GM19238 (cell line): ENCODE measurements around the gene SNX33.
A peak's percentile ranks its signal among the peaks of the same experiment; 100 is the strongest.
"Not testable (repeated sequence)": the region's sequence is repeated elsewhere in the genome, so short reads cannot be mapped to it uniquely, and the experiment has no call there.

Experiments
- DNase-seq: peaks from one replicate; pipeline ENCODE4 v3.0.0; 2011; ENCODE audit warnings: low spot score; ENCODE audit not compliant: insufficient read length

The SNX33 gene, protein sequence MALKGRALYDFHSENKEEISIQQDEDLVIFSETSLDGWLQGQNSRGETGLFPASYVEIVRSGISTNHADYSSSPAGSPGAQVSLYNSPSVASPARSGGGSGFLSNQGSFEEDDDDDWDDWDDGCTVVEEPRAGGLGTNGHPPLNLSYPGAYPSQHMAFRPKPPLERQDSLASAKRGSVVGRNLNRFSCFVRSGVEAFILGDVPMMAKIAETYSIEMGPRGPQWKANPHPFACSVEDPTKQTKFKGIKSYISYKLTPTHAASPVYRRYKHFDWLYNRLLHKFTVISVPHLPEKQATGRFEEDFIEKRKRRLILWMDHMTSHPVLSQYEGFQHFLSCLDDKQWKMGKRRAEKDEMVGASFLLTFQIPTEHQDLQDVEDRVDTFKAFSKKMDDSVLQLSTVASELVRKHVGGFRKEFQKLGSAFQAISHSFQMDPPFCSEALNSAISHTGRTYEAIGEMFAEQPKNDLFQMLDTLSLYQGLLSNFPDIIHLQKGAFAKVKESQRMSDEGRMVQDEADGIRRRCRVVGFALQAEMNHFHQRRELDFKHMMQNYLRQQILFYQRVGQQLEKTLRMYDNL

GRCh38 chr15:75647370-75648155, at the start of gene SNX33:
Gene SNX33 (plus strand): TSS chr15:75647912. CDS start chr15:75649103, 1,191 bp downstream.
- DNase-seq = peak; percentile 56

GRCh38 chr15:75598361-75598760, 49.4 kb upstream of the SNX33 start:
- no peak for DNase-seq

DNA sequence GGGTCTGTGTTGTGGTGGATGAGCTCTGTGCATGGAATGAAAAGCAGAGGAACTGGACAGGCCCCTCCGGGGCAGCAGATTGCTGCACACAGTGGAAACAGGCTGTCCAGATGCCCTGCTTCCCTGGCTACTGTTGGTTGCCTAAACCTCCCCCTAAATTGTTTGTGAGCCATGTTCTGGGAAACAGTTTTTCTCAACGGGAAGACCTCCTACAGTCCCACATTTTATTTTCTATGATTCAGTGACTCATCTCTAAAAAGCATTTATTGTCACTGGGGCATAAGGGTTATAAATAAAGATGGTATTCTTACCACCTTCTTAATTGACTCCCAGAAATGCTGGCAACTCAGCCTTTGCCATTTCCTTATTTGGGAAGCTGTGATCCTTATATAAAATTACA, 48.3 kb upstream of the SNX33 start:
- no peak for DNase-seq

DNA sequence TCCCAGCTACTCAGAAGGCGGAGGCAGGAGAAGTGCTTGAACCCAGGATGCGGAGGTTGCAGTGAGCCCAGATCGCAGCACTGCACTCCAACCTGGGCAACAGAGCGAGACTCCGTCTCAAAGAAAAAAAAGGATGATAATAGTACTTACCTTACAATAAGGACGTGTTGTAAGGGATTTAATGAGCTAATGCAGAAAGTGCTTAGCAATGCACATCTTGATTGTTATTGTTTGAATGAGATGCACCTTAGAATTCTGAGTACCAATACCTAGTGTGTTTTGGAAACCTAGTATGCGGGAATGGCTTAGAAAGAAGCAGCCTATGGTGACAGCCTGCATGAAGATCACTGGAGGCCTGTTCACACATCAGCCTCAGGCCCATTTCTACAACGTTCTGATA, 41.7 kb upstream of the SNX33 start:
- no peak for DNase-seq

GRCh38 chr15:75606711-75607699, 40.7 kb upstream of the SNX33 start:
- DNase-seq = no peak

DNA sequence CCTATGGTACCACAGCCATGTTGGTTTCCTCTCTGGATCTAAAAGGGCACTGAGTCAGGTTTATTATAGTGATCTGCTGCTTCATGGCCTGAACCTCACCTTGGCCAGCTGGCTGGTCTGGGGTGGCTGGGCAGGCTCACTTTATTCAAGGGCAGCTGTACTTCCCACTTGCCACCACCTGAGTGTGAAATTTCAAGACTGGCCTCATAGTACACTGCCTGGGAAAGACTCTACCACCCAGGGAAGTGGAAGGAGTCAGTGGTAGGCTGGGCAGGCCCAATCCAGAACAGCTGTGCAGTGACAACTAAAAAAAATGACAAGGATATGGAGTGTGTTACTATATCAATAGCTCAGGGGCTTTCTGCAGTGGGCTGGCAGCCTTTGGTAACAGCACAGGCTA, 30.9 kb upstream of the SNX33 start:
- DNase-seq = no peak

DNA sequence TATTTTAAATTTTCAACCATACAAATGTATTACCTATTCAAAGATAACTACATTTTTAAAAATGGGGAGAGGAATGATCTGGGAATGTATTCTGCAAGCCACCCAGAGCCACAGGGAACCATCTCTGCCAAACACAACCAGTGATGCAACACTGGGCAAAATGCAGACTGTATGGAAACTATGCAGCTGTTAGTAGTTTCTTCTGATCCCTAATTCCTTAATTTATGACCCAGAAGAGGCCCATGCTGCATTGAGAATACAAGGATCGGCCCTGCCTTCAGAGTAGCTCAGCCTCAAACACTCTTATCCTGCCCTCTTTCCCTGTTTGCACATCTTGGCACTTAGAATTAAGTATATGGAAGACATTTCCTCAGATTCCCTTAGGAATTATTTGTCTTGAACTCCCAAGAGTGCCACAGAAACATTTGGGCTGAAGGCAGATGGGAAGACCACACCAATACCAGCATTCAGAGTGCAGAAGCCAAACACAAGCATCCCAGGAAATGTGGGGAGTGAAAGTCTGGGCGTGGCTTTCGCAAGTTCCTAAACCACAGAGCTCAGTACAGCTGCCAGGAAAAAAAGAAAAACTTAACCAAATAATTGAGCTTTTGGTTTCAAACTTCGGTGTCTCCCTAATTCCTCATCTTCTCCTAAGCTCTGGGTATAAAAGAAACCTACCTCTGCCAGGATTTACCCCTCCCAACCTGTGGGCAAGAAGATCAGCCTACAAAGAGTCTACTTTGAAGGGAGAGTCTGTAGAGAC, 27.5 kb upstream of the SNX33 start:
- DNase-seq = no peak

DNA sequence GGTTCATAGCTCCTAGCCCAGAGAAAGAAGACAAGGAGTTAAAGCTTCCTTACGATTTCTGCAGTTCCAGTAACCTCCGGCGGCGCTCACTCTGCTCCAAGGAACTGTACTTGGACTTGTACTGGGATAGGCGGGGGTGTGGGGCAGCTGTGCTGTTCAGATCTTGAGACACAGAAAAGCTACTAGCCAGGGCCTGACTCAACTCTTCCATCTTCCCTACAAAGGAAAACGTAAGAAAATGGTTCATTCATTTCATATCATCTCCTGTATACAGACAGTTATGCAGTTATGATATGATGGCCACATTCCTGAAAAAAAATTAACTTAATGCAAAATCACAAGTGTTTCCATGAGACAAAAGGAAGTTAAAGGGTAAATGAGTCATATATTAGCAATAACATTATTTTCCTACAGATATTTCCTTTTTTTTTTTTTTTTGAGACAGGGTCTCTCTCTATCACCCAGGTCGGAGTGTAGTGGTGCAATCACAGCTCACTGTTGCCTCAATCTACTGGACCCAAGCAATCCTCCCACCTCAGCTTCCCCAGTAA, 26.8 kb upstream of the SNX33 start:
- no peak for DNase-seq

- DNase-seq = no peak
These were observed 25.2 kb upstream of the SNX33 start for GRCh38 chr15:75622505-75622904.

- peak; percentile 98 for DNase-seq
These were observed 22.0 kb upstream of the SNX33 start, which contains the start of gene SNUPN for GRCh38 chr15:75625542-75626347. Gene SNUPN (minus strand): TSS chr15:75625725. CDS start chr15:75621051, 4,674 bp downstream.

- no peak for DNase-seq
These were observed 15.8 kb upstream of the SNX33 start for GRCh38 chr15:75631935-75632334.

GRCh38 chr15:75633922-75634321, 13.8 kb upstream of the SNX33 start:
- not testable (repeated sequence) for DNase-seq

- no peak for DNase-seq
These were observed 11.7 kb upstream of the SNX33 start for GRCh38 chr15:75636026-75636425.

- no peak for DNase-seq
These were observed 10.3 kb upstream of the SNX33 start for GRCh38 chr15:75637245-75638009.

DNA sequence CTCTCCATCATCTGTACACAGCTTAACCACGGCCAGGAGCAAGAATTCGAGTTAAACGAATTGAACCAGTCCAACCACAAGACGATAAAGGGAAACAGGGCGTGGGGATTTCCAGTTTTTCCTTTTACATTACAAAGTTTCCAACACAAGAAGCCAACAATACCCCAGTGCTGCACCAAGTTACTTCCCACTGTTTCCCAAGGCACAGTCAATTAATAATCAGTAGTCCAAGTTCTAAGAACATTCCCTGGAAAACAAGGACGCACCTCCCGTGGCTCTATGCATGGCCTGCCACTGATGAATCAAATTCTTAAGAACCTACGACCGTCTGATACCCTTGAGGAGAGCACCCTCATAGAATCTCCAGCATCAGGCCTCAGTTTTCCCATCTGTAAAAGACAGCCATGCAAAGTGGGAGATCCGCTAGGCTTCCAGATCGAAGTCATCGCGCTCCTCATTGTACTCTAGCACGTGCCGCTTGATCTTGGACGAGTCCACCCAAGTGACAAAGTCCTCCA, 8.5 kb upstream of the SNX33 start:
- DNase-seq = no peak

DNA sequence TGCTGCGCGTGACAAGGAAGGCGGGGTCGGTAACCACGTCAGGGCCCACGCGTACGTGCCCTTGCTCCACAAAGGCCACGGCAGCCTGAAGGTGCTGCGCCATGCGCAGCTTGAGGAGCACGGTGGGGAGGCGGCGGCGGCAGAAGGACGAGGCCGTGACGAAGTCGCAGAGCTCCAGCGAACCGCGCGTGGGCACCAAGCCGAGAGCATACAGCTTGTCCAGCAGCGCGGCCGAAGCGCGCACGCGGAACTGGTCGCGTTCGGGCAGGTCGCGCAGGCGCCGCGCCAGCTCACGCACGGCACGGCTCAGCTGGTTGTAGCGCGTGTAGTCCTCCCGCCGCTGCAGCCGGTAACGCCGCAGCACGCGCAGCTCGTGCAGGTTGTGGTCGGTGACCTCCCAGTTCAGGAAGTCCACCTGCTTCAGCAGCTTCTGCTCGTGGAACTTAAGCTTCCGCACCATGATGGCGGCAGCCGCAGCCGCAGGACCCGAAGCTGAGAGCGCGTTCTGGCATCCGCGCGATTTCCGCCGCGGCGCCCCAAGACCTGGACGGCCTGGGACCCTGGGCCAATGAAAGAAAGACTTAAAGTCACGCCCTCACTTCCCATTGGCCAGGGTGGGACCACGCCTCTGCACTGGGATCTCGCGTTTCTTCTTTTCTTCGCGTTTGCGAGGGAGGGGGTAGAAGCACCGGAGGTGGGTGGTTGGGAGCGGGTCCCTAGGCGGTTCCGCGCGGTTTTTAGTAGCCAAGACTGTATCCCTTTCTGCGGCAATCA, 7.8 kb upstream of the SNX33 start, which contains the start of gene IMP3:
Gene IMP3 (minus strand): TSS at position 516 of the 774 bp plus-strand sequence. CDS start 56 bp downstream, at position 460.
- DNase-seq = peak; percentile 98
